GM19193 (cell line): Measurements from ENCODE around the gene PLIN3.

Experiments used
- POLR2A ChIP-seq: IDR thresholded peaks from 4 replicates; pipeline ENCODE4 v1.6.1; 2011; ENCODE audit not compliant: insufficient read depth, insufficient read length; ENCODE audit errors: extremely low read depth

The PLIN3 gene

GRCh38 chr19:4795400-4795799 is 72.1 kb downstream of the PLIN3 start:
- no peak for TF ChIP-seq POLR2A

- TF ChIP-seq POLR2A: no peak
Measured at GRCh38 chr19:4794971-4795370, 72.5 kb downstream of the PLIN3 start.

- peak; percentile 85 for TF ChIP-seq POLR2A
Measured at GRCh38 chr19:4791183-4792018, 76.1 kb downstream of the PLIN3 start, which contains the start of gene FEM1A. FEM1A (plus strand) TSS chr19:4791734; CDS start chr19:4791855, 121 bp downstream.
